IPS DF 6.9 (cell line): ENCODE data around the gene HSD11B1L.

Experiments used
- DNase-seq: peaks from one replicate; pipeline ENCODE4 v3.0.0-alpha.2; 2013; ENCODE audit warnings: low read depth, low spot score
- H3K27ac ChIP-seq: one replicate; pipeline ENCODE4 v1.5.1; 2013; ENCODE audit warnings: low read length, control low read depth
- H3K27me3 ChIP-seq: 2 replicates; pipeline ENCODE4 v1.6.1; 2013; ENCODE audit warnings: mild to moderate bottlenecking, low read length; ENCODE audit not compliant: control insufficient read depth, insufficient read depth
- H3K36me3 ChIP-seq: 2 replicates; pipeline ENCODE4 v1.6.1; 2013; ENCODE audit warnings: low read length; ENCODE audit not compliant: control insufficient read depth, insufficient read depth
- H3K4me1 ChIP-seq: 2 replicates; pipeline ENCODE4 v1.6.1; 2013; ENCODE audit warnings: low read length; ENCODE audit not compliant: control insufficient read depth, insufficient read depth
- H3K4me3 ChIP-seq: 2 replicates; pipeline ENCODE4 v1.5.1; 2013; ENCODE audit warnings: mild to moderate bottlenecking, low read length
- H3K9me3 ChIP-seq: 2 replicates; pipeline ENCODE4 v1.6.1; 2013; ENCODE audit warnings: low read length, inconsistent platforms; ENCODE audit not compliant: control insufficient read depth, insufficient read depth
- WGBS: extraction: QIAGEN DNeasy Blood & Tissue Kit; methylation state at CpG from one replicate; pipeline ENCODE4 v1.1.7; 2013; ENCODE audit warnings: mixed read lengths, missing lambda C conversion rate; ENCODE audit not compliant: insufficient read length, insufficient coverage; 5-methylcytosine and 5-hydroxymethylcytosine counted together

The HSD11B1L gene

DNA sequence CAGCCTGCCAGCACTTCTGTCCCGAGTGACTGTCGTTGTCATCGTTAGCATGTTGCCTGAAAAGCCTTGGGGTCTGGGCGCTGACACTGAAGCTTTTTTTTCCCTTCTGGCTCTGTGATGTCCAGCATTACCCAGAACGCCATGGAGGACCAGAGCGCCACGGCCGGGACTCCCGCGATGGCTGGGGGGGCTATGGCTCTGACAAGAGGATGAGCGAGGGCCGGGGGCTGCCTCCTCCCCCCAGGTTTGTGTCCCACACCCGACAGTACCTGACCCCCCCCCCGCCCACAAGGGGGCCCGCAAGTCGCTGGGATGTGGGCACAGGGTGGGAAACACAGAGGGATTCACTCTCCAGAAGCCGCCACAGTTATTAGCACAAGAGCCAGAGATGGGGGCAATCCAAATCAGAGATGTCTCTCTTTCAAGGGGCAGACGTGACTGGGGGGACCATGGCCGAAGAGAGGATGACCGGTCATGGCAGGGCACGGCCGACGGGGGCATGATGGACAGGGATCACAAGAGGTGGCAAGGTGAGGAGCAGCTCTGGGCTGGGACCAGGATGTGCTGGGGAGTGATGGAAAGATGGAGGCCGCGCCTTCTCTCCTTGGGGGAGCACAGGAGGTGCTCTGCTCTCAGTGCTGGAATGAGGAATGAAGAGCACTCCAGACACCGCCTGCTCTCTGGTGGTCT lies 13.8 kb upstream of the HSD11B1L start:
- H3K9me3 ChIP-seq = no peaks in the 10 kb centered on the region
- peaks cover 41% of the 10 kb centered on the region for H3K36me3 ChIP-seq
- WGBS = no CpG with 5 or more reads among the region's 26 CpGs
- H3K27me3 ChIP-seq = no peaks in the 10 kb centered on the region
- H3K27ac ChIP-seq = no peak overlapping the region
- H3K4me1 ChIP-seq = no peaks in the 10 kb centered on the region
- H3K4me3 ChIP-seq = no peak overlapping the region
- no peak for DNase-seq

DNA sequence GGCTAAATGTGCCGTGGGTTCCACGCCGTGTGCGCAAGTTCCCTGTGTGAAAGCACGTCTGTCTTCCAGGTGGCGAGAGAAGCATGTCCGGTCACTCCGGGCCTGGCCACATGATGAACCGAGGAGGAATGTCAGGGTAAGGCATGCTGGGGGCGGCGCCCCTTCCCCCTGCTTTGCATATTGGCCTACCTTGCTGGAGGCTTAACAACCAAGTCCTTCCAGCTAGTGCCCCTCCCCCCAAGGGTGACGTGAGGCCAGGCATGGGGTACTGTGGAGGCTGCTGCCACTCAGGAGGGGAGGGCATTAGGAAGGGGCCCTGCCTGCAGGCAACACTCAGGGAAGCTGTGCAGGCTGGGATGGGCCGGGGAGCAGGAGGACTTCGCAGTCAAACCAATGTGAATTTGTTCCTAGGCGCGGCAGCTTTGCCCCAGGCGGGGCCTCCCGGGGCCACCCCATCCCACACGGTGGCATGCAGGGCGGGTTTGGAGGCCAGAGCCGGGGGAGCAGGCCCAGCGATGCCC lies 13.0 kb upstream of the HSD11B1L start:
- no peak overlapping the region for H3K27ac ChIP-seq
- H3K4me1 ChIP-seq = no peaks in the 10 kb centered on the region
- WGBS = no CpG with 5 or more reads among the region's 22 CpGs
- peaks cover 38% of the 10 kb centered on the region for H3K36me3 ChIP-seq
- no peaks in the 10 kb centered on the region for H3K27me3 ChIP-seq
- H3K4me3 ChIP-seq = no peak overlapping the region
- no peak for DNase-seq
- H3K9me3 ChIP-seq = no peaks in the 10 kb centered on the region

DNA sequence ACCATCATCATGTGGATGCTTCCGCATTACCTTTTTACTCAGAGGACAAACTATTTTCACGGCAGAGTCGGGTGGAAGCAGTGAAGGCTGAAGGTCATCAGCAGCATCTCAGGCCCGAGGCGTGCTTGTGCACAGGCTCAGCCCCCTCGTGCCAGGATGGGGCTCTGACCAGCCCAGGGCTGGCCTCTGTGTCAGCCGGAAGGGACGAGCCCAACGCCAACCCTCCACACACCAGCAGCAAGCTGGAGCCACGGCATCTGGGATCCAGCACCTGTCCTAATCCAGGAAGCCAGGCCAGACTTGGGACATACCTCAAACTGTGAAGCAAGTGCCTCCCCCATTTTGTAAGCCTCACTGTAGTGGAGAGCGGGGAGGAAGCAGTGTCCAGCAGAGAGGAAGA lies 11.6 kb upstream of the HSD11B1L start:
- no CpG with 5 or more reads among the region's 11 CpGs for WGBS
- no peaks in the 10 kb centered on the region for H3K9me3 ChIP-seq

DNA sequence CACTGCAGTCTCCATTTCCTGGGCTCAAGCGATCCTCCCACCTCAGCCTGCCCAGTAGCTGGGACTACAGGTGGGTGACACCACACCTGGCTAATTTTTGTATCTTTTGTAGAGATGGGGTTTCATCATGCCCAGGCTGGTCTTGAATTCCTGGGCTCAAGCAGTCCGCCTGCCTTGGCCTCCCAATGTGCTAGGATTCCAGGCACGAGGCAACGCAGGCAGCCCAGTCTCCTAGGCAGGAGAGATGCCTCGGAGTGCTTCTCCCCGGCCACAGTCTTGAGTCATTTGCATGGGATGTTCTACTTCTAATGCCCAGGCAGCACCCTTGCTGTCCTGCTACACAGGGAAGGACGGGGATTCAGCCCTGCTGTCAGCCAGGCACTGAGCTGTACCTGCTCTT lies 9.2 kb upstream of the HSD11B1L start:
- H3K27me3 ChIP-seq = no peaks in the 10 kb centered on the region
- H3K4me1 ChIP-seq = peaks cover 2% of the 10 kb centered on the region
- no peak overlapping the region for H3K27ac ChIP-seq
- peaks cover 24% of the 10 kb centered on the region for H3K36me3 ChIP-seq
- WGBS = no CpG with 5 or more reads among the region's 7 CpGs
- no peak for DNase-seq
- H3K4me3 ChIP-seq = no peak overlapping the region
- no peaks in the 10 kb centered on the region for H3K9me3 ChIP-seq

More for the DNA sequence above, 11.6 kb upstream of the HSD11B1L start:
- Histone ChIP-seq H3K36me3 (peaks cover 29% of the 10 kb centered on the region), H3K27ac (no peak overlapping the region), H3K27me3 (no peaks in the 10 kb centered on the region), H3K4me3 (no peak overlapping the region), H3K4me1 (no peaks in the 10 kb centered on the region)
- no peak for DNase-seq

DNA sequence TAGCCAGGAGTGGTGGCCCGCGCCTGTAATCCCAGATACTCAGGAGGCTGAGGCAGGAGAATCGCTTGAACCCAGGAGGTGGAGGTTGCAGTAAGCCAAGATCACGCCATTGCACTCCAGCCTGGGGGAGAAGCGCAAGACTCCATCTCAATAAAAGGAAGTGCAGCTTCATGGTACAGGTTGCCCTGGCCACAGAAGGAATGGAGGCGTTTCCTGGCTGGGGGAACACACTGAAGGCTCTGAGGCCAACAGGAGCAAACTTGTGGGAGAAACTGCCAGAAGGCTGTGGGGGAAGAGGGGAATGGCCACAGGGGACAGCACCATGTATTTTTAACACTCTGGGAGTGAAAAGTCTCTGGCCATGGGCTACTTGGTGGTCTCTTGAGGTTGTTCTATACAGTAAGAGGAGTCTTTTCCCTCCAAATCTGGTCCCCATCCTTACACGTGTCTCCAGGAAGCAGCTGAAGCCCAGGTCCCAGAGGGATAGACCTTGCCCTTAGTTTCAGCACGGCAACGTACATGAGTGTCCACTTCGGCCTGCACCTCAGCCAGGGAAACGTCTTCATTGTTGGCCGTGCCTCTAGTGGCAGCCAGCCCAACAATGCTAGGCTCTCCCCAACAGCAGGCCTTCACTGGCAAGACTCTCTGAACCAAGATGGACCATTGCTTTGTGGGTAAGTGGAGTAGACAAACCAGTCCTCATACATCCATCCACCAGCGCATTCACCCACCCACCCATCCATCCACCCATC lies 7.9 kb upstream of the HSD11B1L start:
- Histone ChIP-seq H3K27ac (no peak overlapping the region), H3K36me3 (peaks cover 18% of the 10 kb centered on the region), H3K4me1 (peaks cover 2% of the 10 kb centered on the region), H3K9me3 (no peaks in the 10 kb centered on the region), H3K4me3 (no peak overlapping the region), H3K27me3 (no peaks in the 10 kb centered on the region)
- whole genome bisulfite sequencing = no CpG with 5 or more reads among the region's 13 CpGs
- no peak for DNase-seq

DNA sequence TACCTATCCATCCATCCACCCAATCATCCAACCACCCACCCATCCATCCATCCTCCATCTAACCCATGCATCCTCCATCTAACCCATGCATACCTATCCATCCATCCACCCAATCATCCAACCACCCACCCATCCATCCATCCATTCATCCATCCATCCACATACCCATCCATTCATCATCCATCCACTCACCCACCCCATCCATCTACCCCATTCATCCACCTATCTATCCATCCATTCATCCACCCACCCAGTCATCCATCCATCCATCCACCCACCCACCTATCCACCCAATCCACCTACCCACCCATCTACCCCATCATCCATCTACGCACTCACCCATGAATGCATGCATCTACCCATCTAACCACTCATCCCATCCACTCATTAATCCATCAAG lies 7.1 kb upstream of the HSD11B1L start:
- H3K36me3 ChIP-seq = peaks cover 16% of the 10 kb centered on the region
- no peaks in the 10 kb centered on the region for H3K9me3 ChIP-seq
- H3K27ac ChIP-seq = no peak overlapping the region
- 100% methylated on average over 1 of the region's 1 CpG for WGBS
- no peaks in the 10 kb centered on the region for H3K27me3 ChIP-seq
- no peak for DNase-seq
- H3K4me1 ChIP-seq = peaks cover 2% of the 10 kb centered on the region
- H3K4me3 ChIP-seq = no peak overlapping the region

DNA sequence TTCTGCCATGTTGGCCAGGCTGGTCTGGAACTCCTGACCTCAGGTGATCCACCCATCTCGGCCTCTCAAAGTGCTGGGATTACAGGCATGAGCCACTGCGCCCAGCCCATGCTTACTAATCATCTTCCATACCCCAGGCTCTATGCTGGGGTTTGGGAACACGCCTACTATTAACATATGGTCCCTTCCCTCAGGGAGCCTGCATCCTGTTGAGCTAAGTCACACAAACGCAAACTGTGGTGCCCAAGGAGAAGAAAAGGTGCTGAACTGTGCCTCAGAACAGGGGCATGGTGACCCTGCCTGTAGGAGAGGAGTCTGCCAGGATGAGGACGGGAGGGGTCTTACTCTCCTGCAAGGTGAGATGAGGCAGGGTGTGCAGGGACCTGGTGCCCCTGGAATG lies 6.1 kb upstream of the HSD11B1L start:
- WGBS = no CpG with 5 or more reads among the region's 5 CpGs
- H3K9me3 ChIP-seq = no peaks in the 10 kb centered on the region
- H3K4me3 ChIP-seq = no peak overlapping the region
- no peak overlapping the region for H3K27ac ChIP-seq
- H3K4me1 ChIP-seq = peaks cover 2% of the 10 kb centered on the region
- no peak for DNase-seq
- H3K36me3 ChIP-seq = peaks cover 6% of the 10 kb centered on the region; the same call in 1 of the 2 replicates
- no peaks in the 10 kb centered on the region for H3K27me3 ChIP-seq

DNA sequence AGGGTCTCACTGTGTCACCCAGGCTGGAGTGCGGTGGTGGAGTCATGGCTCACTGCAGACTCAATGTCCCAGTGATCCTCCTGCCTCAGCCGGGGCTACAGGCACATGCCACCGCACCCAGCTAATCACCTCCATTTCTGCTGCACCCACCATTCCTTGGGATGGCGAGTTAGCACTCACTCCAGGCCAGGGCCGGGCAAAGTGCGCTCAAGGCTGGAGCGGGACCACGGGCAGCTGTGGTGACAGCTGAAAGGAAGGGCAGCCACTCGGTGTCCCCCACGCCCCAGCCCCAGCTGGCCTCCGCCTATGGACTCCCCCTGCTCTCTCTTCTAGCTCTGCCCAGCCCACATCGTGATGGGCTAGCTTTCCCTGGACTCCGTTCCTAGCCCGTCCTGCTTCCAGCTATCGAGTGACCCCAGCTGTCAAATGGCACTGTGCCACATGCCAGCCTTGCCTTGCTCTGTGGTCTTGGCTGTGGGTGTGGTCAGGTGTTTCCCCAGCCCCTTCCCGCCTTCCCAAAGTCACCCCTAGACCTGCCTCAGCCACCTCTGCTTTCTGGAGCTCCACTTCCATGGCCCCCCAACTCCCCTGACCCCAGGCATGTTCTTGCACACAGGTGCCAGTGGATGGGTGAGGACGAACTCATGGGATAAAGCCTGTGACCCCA lies 4.6 kb upstream of the HSD11B1L start:
- Histone ChIP-seq H3K4me3 (no peak overlapping the region), H3K9me3 (no peaks in the 10 kb centered on the region), H3K27ac (no peak overlapping the region), H3K4me1 (peaks cover 2% of the 10 kb centered on the region), H3K27me3 (no peaks in the 10 kb centered on the region), H3K36me3 (peaks cover 4% of the 10 kb centered on the region; the same call in 1 of the 2 replicates)
- no CpG with 5 or more reads among the region's 17 CpGs for WGBS
- DNase-seq = no peak

DNA sequence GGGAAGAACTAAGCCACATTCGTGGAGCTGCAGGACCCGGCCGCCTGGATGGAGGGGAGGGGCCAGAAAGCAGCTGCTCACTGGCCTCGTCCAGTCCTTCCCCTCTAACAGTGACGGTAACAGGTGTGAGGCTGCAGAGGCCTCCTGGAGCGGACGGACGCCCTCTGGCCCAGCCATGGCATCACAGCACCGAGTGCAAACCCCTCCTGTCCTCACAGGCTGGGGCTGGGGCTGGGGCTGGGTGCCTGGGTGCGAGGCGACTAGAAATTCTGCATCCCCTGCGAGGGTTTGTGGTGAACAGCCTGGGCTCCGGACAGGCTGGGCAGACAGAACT lies 4.1 kb upstream of the HSD11B1L start:
- peaks cover 2% of the 10 kb centered on the region for H3K4me1 ChIP-seq
- H3K4me3 ChIP-seq = no peak overlapping the region
- peaks cover 4% of the 10 kb centered on the region; the same call in 1 of the 2 replicates for H3K36me3 ChIP-seq
- no CpG with 5 or more reads among the region's 13 CpGs for WGBS
- no peak overlapping the region for H3K27ac ChIP-seq
- no peaks in the 10 kb centered on the region for H3K9me3 ChIP-seq
- no peaks in the 10 kb centered on the region for H3K27me3 ChIP-seq
- no peak for DNase-seq

DNA sequence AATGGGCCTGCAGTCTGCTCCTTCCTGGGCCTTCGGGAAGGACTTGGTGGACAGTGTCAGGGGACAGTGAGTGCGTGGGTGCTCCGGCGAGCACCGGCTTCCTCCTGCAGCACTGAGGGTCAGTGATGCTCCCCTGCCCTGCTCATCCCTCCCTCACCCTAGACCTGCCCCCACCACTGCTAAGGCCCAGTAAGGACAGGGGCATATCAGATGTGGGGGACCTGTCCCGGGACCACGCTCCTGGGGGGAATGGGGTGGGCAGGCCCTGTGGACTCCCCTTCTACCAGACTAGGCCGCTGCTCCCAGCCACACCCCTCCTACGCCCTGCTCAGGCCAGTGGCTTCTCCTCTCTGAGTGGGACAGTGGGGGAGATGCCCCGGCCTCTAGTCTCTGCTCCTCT lies 3.7 kb upstream of the HSD11B1L start:
- no CpG with 5 or more reads among the region's 10 CpGs for WGBS
- no peak overlapping the region for H3K4me3 ChIP-seq
- H3K4me1 ChIP-seq = peaks cover 2% of the 10 kb centered on the region
- no peaks in the 10 kb centered on the region for H3K27me3 ChIP-seq
- no peaks in the 10 kb centered on the region for H3K36me3 ChIP-seq
- H3K27ac ChIP-seq = no peak overlapping the region
- no peak for DNase-seq
- no peaks in the 10 kb centered on the region for H3K9me3 ChIP-seq
